D341Med (cell line): ENCODE measurements around the gene POLR1H.
A peak's percentile ranks its signal among the peaks of the same experiment; 100 is the strongest.
"Not testable (repeated sequence)": the region's sequence is repeated elsewhere in the genome, so short reads cannot be mapped to it uniquely, and the experiment has no call there.

Experiments
- DNase-seq: peaks from one replicate; pipeline ENCODE4 v3.0.0; 2012; ENCODE audit warnings: low spot score

The POLR1H gene

GRCh38 chr6:30061092-30061857, at the start of gene POLR1H:
TSS of gene POLR1H (plus strand) at chr6:30061265. CDS start at chr6:30061525, 260 bp downstream.
- DNase-seq: peak; percentile 94

- DNase-seq: peak; percentile 64
These were observed 47.7 kb upstream of the POLR1H start for GRCh38 chr6:30013291-30013922.

- DNase-seq: no peak
These were observed 41.2 kb upstream of the POLR1H start for GRCh38 chr6:30019819-30020218.

- DNase-seq: no peak
These were observed 40.4 kb upstream of the POLR1H start for GRCh38 chr6:30020626-30021025.

GRCh38 chr6:30022189-30022588, 38.9 kb upstream of the POLR1H start:
- DNase-seq: no peak

GRCh38 chr6:30022712-30023111, 38.4 kb upstream of the POLR1H start:
- not testable (repeated sequence) for DNase-seq

GRCh38 chr6:30025186-30025585, 35.9 kb upstream of the POLR1H start:
- no peak for DNase-seq

- DNase-seq: no peak
These were observed 31.5 kb upstream of the POLR1H start for GRCh38 chr6:30029588-30029987.

- DNase-seq: no peak
These were observed 29.7 kb upstream of the POLR1H start for GRCh38 chr6:30031381-30031780.

GRCh38 chr6:30033440-30033839, 27.6 kb upstream of the POLR1H start:
- DNase-seq: not testable (repeated sequence)

- no peak for DNase-seq
These were observed 25.3 kb upstream of the POLR1H start for GRCh38 chr6:30035784-30036183.

- peak; percentile 52 for DNase-seq
These were observed 23.8 kb upstream of the POLR1H start for GRCh38 chr6:30037182-30037788.

GRCh38 chr6:30041221-30041620, 19.8 kb upstream of the POLR1H start:
- DNase-seq: no peak

GRCh38 chr6:30041821-30042220, 19.2 kb upstream of the POLR1H start:
- peak; percentile 30 for DNase-seq

- DNase-seq: peak; percentile 28
These were observed 18.6 kb upstream of the POLR1H start for GRCh38 chr6:30042476-30042875.

GRCh38 chr6:30042914-30043313, 18.2 kb upstream of the POLR1H start:
- DNase-seq: no peak

GRCh38 chr6:30043744-30044143, 17.3 kb upstream of the POLR1H start:
- DNase-seq: no peak

- DNase-seq: no peak
These were observed 16.4 kb upstream of the POLR1H start for GRCh38 chr6:30044630-30045029.

GRCh38 chr6:30047220-30047619, 13.8 kb upstream of the POLR1H start:
- DNase-seq: no peak

- no peak for DNase-seq
These were observed 7.4 kb upstream of the POLR1H start for GRCh38 chr6:30053682-30054081.

GRCh38 chr6:30055513-30055912, 5.6 kb upstream of the POLR1H start:
- DNase-seq: no peak

GRCh38 chr6:30060606-30061091, 416 bp upstream of the POLR1H start:
- peak; percentile 58 for DNase-seq

- DNase-seq: no peak
These were observed 893 bp downstream of the POLR1H start for GRCh38 chr6:30061858-30062458.
